ENCODE data around the gene NTSR1.

Gene NTSR1

GRCh38 chr20:62698231-62698630 lies 10.4 kb upstream of the NTSR1 start:
- H3K4me1 ChIP-seq (ENCODE audit: control insufficient read depth, insufficient read depth, low read length), result no peaks in the 10 kb centered on the region
- no peak overlapping the region for H3K4me3 ChIP-seq (ENCODE audit: low read depth, low read length)
- no peak overlapping the region for H3K9ac ChIP-seq (ENCODE audit: low read depth, low read length)
- no peaks in the 10 kb centered on the region for H3K36me3 ChIP-seq (ENCODE audit: control insufficient read depth, insufficient read depth, low read length)
- no peaks in the 10 kb centered on the region for H3K27me3 ChIP-seq (ENCODE audit: control insufficient read depth, insufficient read depth, low read length)
- no peaks in the 10 kb centered on the region for H3K9me3 ChIP-seq (ENCODE audit: control insufficient read depth, insufficient read depth, low read length)

- Histone ChIP-seq H3K4me3 (ENCODE audit: low read depth, low read length) (no peak overlapping the region), H3K27me3 (ENCODE audit: control insufficient read depth, insufficient read depth, low read length) (no peaks in the 10 kb centered on the region), H3K9ac (ENCODE audit: low read depth, low read length) (no peak overlapping the region), H3K4me1 (ENCODE audit: control insufficient read depth, insufficient read depth, low read length) (no peaks in the 10 kb centered on the region), H3K9me3 (ENCODE audit: control insufficient read depth, insufficient read depth, low read length) (no peaks in the 10 kb centered on the region), H3K36me3 (ENCODE audit: control insufficient read depth, insufficient read depth, low read length) (no peaks in the 10 kb centered on the region)
Measured at GRCh38 chr20:62699296-62699695, 9.3 kb upstream of the NTSR1 start.

GRCh38 chr20:62699741-62700140 lies 8.9 kb upstream of the NTSR1 start:
- no peaks in the 10 kb centered on the region for H3K9me3 ChIP-seq (ENCODE audit: control insufficient read depth, insufficient read depth, low read length)
- no peaks in the 10 kb centered on the region for H3K27me3 ChIP-seq (ENCODE audit: control insufficient read depth, insufficient read depth, low read length)
- H3K4me1 ChIP-seq (ENCODE audit: control insufficient read depth, insufficient read depth, low read length), result no peaks in the 10 kb centered on the region
- H3K4me3 ChIP-seq (ENCODE audit: low read depth, low read length), result no peak overlapping the region
- H3K36me3 ChIP-seq (ENCODE audit: control insufficient read depth, insufficient read depth, low read length), result no peaks in the 10 kb centered on the region
- no peak overlapping the region for H3K9ac ChIP-seq (ENCODE audit: low read depth, low read length)

GRCh38 chr20:62700261-62700930 lies 8.2 kb upstream of the NTSR1 start:
- no peaks in the 10 kb centered on the region for H3K27me3 ChIP-seq (ENCODE audit: control insufficient read depth, insufficient read depth, low read length)

GRCh38 chr20:62701161-62702012 lies 7.2 kb upstream of the NTSR1 start:
- Histone ChIP-seq H3K9ac (ENCODE audit: low read depth, low read length) (no peak overlapping the region), H3K27me3 (ENCODE audit: control insufficient read depth, insufficient read depth, low read length) (no peaks in the 10 kb centered on the region), H3K4me3 (ENCODE audit: low read depth, low read length) (no peak overlapping the region), H3K4me1 (ENCODE audit: control insufficient read depth, insufficient read depth, low read length) (no peaks in the 10 kb centered on the region), H3K36me3 (ENCODE audit: control insufficient read depth, insufficient read depth, low read length) (no peaks in the 10 kb centered on the region), H3K9me3 (ENCODE audit: control insufficient read depth, insufficient read depth, low read length) (no peaks in the 10 kb centered on the region)

More at GRCh38 chr20:62700261-62700930, 8.2 kb upstream of the NTSR1 start:
- Histone ChIP-seq H3K9ac (ENCODE audit: low read depth, low read length) (no peak overlapping the region), H3K4me1 (ENCODE audit: control insufficient read depth, insufficient read depth, low read length) (no peaks in the 10 kb centered on the region), H3K9me3 (ENCODE audit: control insufficient read depth, insufficient read depth, low read length) (no peaks in the 10 kb centered on the region), H3K36me3 (ENCODE audit: control insufficient read depth, insufficient read depth, low read length) (no peaks in the 10 kb centered on the region), H3K4me3 (ENCODE audit: low read depth, low read length) (no peak overlapping the region)

- H3K4me1 ChIP-seq (ENCODE audit: control insufficient read depth, insufficient read depth, low read length), result no peaks in the 10 kb centered on the region
- no peaks in the 10 kb centered on the region for H3K36me3 ChIP-seq (ENCODE audit: control insufficient read depth, insufficient read depth, low read length)
- no peaks in the 10 kb centered on the region for H3K27me3 ChIP-seq (ENCODE audit: control insufficient read depth, insufficient read depth, low read length)
- H3K9ac ChIP-seq (ENCODE audit: low read depth, low read length), result no peak overlapping the region
- no peaks in the 10 kb centered on the region for H3K9me3 ChIP-seq (ENCODE audit: control insufficient read depth, insufficient read depth, low read length)
- H3K4me3 ChIP-seq (ENCODE audit: low read depth, low read length), result no peak overlapping the region
Measured at GRCh38 chr20:62702013-62702300, 6.7 kb upstream of the NTSR1 start.

GRCh38 chr20:62702895-62703852 lies 5.5 kb upstream of the NTSR1 start:
- Histone ChIP-seq H3K4me3 (ENCODE audit: low read depth, low read length) (no peak overlapping the region), H3K4me1 (ENCODE audit: control insufficient read depth, insufficient read depth, low read length) (no peaks in the 10 kb centered on the region), H3K27me3 (ENCODE audit: control insufficient read depth, insufficient read depth, low read length) (no peaks in the 10 kb centered on the region), H3K36me3 (ENCODE audit: control insufficient read depth, insufficient read depth, low read length) (no peaks in the 10 kb centered on the region), H3K9ac (ENCODE audit: low read depth, low read length) (no peak overlapping the region), H3K9me3 (ENCODE audit: control insufficient read depth, insufficient read depth, low read length) (no peaks in the 10 kb centered on the region)

- Histone ChIP-seq H3K27me3 (ENCODE audit: control insufficient read depth, insufficient read depth, low read length) (no peaks in the 10 kb centered on the region), H3K36me3 (ENCODE audit: control insufficient read depth, insufficient read depth, low read length) (no peaks in the 10 kb centered on the region), H3K9me3 (ENCODE audit: control insufficient read depth, insufficient read depth, low read length) (no peaks in the 10 kb centered on the region), H3K4me1 (ENCODE audit: control insufficient read depth, insufficient read depth, low read length) (no peaks in the 10 kb centered on the region), H3K9ac (ENCODE audit: low read depth, low read length) (no peak overlapping the region), H3K4me3 (ENCODE audit: low read depth, low read length) (no peak overlapping the region)
Measured at GRCh38 chr20:62703853-62704228, 4.8 kb upstream of the NTSR1 start.

- no peak overlapping the region for H3K4me3 ChIP-seq (ENCODE audit: low read depth, low read length)
- no peaks in the 10 kb centered on the region for H3K4me1 ChIP-seq (ENCODE audit: control insufficient read depth, insufficient read depth, low read length)
Measured at GRCh38 chr20:62704341-62704948, 4.2 kb upstream of the NTSR1 start.

GRCh38 chr20:62705627-62706026 lies 3.0 kb upstream of the NTSR1 start:
- Histone ChIP-seq H3K4me1 (ENCODE audit: control insufficient read depth, insufficient read depth, low read length) (no peaks in the 10 kb centered on the region), H3K9ac (ENCODE audit: low read depth, low read length) (no peak overlapping the region), H3K9me3 (ENCODE audit: control insufficient read depth, insufficient read depth, low read length) (no peaks in the 10 kb centered on the region), H3K36me3 (ENCODE audit: control insufficient read depth, insufficient read depth, low read length) (no peaks in the 10 kb centered on the region), H3K27me3 (ENCODE audit: control insufficient read depth, insufficient read depth, low read length) (peaks cover 15% of the 10 kb centered on the region), H3K4me3 (ENCODE audit: low read depth, low read length) (no peak overlapping the region)

More at GRCh38 chr20:62704341-62704948, 4.2 kb upstream of the NTSR1 start:
- H3K27me3 ChIP-seq (ENCODE audit: control insufficient read depth, insufficient read depth, low read length), result peaks cover 3% of the 10 kb centered on the region
- H3K9me3 ChIP-seq (ENCODE audit: control insufficient read depth, insufficient read depth, low read length), result no peaks in the 10 kb centered on the region
- H3K36me3 ChIP-seq (ENCODE audit: control insufficient read depth, insufficient read depth, low read length), result no peaks in the 10 kb centered on the region
- H3K9ac ChIP-seq (ENCODE audit: low read depth, low read length), result no peak overlapping the region

- no peaks in the 10 kb centered on the region for H3K9me3 ChIP-seq (ENCODE audit: control insufficient read depth, insufficient read depth, low read length)
- H3K27me3 ChIP-seq (ENCODE audit: control insufficient read depth, insufficient read depth, low read length), result peaks cover 15% of the 10 kb centered on the region
- H3K36me3 ChIP-seq (ENCODE audit: control insufficient read depth, insufficient read depth, low read length), result no peaks in the 10 kb centered on the region
- no peak overlapping the region for H3K9ac ChIP-seq (ENCODE audit: low read depth, low read length)
- no peaks in the 10 kb centered on the region for H3K4me1 ChIP-seq (ENCODE audit: control insufficient read depth, insufficient read depth, low read length)
- H3K4me3 ChIP-seq (ENCODE audit: low read depth, low read length), result no peak overlapping the region
Measured at GRCh38 chr20:62706344-62706743, 2.3 kb upstream of the NTSR1 start.

All from iPS-15b (cell line).